Esophagus muscularis mucosa (tissue), 3 donors: Measurements from ENCODE around the gene SEC24D.

Source experiments
- CTCF ChIP-seq, 3 experiments: fragments of 200-600 bp in 2 of 3; fragments of 450-650 bp in 1 of 3; sonication (generic) in 2 of 3; IDR thresholded peaks; one replicate each; pipeline ENCODE4 v1.5.1; 2017 to 2019; ENCODE audit warnings: antibody characterized with exemption in 3 of 3, mild to moderate bottlenecking in 2 of 3, moderate library complexity in 1 of 3
- POLR2A ChIP-seq: fragments of 450-650 bp; IDR thresholded peaks from one replicate; pipeline ENCODE4 v1.6.1; 2017; ENCODE audit warnings: antibody characterized with exemption, moderate library complexity, mild to moderate bottlenecking, low read depth

GRCh38 chr4:118877797-118878196 is 41.9 kb upstream of the SEC24D start:
- TF ChIP-seq CTCF (IDR thresholded peaks at IDR 0.05): no peak
- TF ChIP-seq POLR2A: no peak
